Esophagus muscularis mucosa (tissue), 4 donors: Measurements from ENCODE around the gene CNGB1.

Source experiments
- CTCF ChIP-seq, 3 experiments: fragments of 200-600 bp in 2 of 3; fragments of 450-650 bp in 1 of 3; sonication (generic) in 2 of 3; IDR thresholded peaks; one replicate each; pipeline ENCODE4 v1.5.1; 2017 to 2019; ENCODE audit warnings: antibody characterized with exemption in 3 of 3, mild to moderate bottlenecking in 2 of 3, moderate library complexity in 1 of 3
- EP300 ChIP-seq: sonication (generic); formaldehyde crosslinking; IDR thresholded peaks from one replicate; pipeline ENCODE4 v1.6.1; 2017; ENCODE audit warnings: antibody characterized with exemption
- POLR2A ChIP-seq: fragments of 450-650 bp; IDR thresholded peaks from one replicate; pipeline ENCODE4 v1.6.1; 2017; ENCODE audit warnings: antibody characterized with exemption, moderate library complexity, mild to moderate bottlenecking, low read depth

GRCh38 chr16:57953857-57954256 lies 17.1 kb downstream of the CNGB1 start:
- TF ChIP-seq CTCF (IDR thresholded peaks at IDR 0.05) (no peak), EP300 (no peak), POLR2A (no peak)
